G401 (cell line): ENCODE results near the gene POLD2. TPM values are rescaled to one million over a fixed set of nuclear protein-coding genes. Genes with fewer than 3 reads are reported as not detected.
"Not testable (repeated sequence)": the region's sequence is repeated elsewhere in the genome, so short reads cannot be mapped to it uniquely, and the experiment has no call there.

Experiments
- DNase-seq: peaks from one replicate; pipeline ENCODE4 v3.0.0-alpha.2; 2015; ENCODE audit warnings: low spot score
- in situ Hi-C: cut with HindIII; loops from 2 replicates; pipeline ENCODE4 v1.10.0; 2016; ENCODE audit warnings: low sequenced_read_pairs, mixed read lengths
- total RNA-seq: library from RNA; depleted of rRNA; stranded (reverse); fragments of >200 nt; shearing (Covaris generic); gene quantifications from 2 replicates; pipeline ENCODE4 v1.2.3, GENCODE V29; 2014

Gene POLD2
- total RNA-seq, 1 experiment from 2014 or later = 270 TPM

DNA sequence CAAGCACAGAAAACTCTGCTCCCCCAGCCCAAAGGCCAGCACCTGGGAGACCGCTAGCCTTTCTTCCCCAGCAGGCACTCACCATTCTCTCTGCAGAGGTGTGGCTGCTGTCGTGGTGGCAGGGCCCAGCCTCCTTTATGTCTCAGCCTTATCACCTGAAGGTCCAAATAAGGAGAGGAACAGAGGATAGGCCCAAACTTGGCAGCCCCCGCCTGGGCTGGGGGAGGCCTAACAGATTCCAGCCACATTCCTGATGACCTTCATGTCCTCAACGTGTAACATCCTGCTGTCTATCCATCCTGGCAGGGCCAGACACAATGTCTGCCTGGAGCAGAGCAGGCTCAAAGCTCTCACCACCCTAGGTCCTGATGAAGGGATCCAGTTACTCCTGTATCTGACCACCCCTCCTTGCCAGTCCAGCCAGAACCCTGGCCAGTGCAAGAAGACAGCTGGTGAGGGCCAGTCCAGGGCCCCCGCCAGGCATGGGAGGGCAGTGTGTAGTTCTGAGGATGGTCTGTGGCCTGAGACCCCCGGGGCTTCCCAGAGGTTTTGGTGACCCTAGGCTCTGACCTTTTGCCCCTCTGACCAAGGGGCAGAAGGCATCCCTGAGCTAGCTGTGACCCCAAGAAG lies 18.0 kb upstream of the POLD2 start, which contains the start of gene MYL7:
TSS of gene MYL7 (minus strand) at position 112 of the 630 bp plus-strand sequence. CDS start at position 85, 27 bp downstream.
- in situ Hi-C loops = no loop called here
- DNase-seq = no peak

DNA sequence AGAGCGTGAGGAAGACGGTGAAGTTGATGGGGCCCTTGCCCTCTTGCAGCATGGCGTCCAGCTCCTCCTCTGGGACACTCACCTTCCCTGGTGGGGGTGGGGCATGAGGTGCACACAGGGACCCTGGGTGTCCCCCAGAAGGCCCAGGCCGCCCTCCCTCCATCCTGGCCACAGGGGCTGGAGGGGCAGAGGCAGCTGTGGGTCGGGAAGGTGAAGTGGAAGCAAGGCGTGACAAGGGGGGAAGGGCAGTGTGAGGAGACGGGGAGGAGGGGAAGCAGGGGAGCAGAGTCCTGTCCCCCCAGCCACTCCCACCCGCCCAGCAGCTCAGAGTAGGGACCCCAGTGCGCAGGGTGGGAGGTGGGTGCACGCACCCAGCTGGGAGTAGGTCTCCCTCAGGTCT lies 17.0 kb upstream of the POLD2 start:
- in situ Hi-C loops = no loop called here
- no peak for DNase-seq

DNA sequence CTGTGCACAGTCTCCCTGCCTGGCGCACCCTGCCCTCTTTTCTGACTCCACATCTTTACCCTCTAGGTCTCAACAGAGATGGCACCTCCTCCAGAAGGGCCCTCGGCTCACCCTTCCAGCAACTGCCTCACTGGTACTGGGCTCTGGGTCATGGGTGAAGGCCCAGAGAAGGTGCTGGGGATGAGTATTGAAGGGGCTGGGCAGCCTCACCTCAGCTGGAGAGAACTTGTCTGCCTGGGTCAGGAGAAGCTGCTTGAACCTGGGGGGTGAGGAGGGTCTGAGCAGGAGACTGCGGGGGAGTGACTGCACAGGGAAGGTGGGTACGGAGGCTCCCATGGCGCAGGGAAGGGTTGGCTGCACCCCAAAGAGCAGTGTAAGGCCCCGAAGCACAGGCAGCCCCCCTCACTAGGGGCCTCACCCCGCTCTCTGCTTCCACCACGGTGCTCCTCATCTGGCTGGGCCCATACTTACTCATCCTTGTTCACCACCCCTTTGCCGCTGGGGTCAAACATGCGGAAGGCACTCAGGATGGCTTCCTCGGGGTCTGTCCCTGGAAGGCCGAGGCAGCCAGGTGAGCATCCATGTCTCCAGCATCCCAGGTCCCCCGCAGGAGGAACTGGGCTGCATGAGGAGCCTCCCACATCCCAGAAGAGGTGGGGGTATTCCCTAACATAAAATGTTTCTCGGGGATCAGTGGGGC lies 16.1 kb upstream of the POLD2 start:
- no peak for DNase-seq
- in situ Hi-C loops = no loop called here

DNA sequence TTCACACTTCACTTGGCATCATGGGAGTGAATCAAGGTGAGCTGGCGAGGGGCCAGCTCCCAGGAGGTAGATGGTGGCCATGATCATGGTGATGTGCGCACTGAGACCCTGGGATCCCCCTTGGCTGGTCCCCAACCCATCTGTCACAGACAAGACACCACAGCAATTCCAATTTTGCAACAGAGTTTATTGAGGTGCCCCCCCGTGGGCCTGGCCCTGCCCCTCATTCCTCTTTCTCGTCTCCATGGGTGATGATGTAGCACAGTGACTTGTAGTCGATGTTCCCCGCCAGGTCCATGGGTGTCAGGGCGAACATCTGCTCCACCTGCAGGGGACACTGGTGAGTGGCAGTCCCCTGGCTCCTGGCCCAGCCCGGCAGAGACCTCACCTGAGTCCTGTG lies 15.3 kb upstream of the POLD2 start:
- in situ Hi-C loops = no loop called here

DNA sequence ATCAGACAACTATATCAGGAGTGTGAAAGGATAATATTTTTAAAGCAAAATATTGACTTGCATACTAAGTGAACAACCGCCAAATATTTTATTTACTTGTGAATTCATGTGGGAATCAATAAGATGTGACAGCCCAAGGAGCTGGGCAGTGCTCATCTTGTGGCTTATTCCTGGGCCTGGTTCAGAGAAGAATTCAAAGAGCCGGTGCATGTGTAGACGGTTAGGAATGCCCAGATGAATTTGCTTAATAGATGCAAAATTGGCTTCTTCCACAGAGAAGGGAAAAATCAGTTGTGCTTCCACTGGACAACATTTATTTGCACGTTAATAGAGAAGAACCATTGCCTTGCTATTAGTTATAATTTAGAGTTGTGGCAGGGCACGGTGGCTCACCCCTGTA lies 13.4 kb upstream of the POLD2 start:
- in situ Hi-C loops = no loop called here
- DNase-seq = no peak

More for the DNA sequence above, 15.3 kb upstream of the POLD2 start:
- no peak for DNase-seq

DNA sequence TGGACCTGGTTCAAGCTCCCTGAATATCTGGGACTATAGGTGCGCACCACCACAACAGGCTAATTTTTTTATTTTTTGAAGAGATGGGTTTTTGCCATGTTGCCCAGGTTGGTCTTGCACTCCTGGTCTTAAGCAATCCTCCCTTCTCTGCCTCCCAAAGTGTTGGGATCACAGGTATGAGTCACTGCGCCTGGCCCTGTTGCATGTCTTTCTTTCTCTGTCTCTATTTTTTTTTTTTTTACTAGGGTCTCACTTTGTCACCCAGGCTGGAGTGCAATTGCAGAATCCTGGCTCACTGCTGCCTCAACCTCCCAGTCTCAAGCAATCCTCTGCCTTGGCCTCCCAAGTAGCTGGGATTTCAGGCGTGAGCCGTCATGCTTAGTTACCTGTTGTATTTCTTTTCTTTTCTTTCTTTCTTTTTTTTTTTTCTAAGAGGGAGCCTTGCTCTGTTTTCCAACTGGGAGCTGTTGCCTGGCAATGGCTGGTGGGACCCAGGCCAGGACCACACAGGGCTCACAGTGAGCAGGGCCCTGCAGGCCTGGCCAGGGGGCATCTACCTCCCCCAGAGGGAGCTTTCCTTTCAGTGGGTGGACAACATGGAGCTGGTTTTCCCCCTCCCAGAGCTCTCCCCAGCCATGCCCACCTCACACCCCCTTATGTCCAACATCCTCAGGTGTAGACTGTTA lies 11.7 kb upstream of the POLD2 start:
- DNase-seq = no peak
- in situ Hi-C loops = no loop called here

DNA sequence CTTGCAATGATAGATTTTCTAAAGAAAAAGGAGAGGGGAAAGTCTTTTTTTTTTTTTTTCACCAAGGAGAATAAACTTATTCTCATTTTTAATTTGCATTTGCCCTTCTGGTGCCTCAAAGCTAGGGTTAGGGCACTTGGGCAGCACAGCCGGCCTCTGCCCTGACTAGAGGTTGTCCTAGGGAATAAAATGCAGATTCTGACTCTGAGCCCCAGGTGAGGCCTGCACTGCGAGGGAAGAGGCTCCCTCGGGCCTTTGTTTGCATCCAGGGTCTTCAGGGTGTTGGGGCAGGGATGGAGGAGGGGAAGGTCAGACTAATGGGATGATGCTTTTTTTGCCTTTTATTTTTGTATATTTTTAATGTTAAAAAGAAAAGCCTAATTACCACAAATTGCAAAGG lies 9.9 kb upstream of the POLD2 start:
- in situ Hi-C loops = no loop called here
- DNase-seq = no peak

DNA sequence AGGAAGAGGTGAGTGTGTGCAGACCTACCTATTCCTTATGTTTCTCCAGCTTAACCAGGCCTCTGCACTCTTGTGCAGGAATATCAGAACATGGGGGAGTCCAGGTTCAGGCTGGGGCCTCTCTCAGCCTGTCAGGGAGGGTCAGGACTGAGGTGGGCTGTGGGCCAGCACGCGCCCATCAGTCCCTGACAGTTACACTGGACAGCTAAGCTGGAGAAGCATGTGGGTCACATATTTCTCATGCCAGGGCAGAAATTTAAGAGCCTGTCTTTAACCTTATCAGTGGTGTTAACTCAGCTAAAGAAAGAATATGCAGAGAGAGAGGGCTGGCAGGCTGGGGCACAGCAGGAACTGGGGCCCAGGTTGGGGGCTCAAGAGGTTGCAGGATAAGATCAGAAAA lies 8.7 kb upstream of the POLD2 start:
- in situ Hi-C loops = no loop called here
- DNase-seq = no peak

DNA sequence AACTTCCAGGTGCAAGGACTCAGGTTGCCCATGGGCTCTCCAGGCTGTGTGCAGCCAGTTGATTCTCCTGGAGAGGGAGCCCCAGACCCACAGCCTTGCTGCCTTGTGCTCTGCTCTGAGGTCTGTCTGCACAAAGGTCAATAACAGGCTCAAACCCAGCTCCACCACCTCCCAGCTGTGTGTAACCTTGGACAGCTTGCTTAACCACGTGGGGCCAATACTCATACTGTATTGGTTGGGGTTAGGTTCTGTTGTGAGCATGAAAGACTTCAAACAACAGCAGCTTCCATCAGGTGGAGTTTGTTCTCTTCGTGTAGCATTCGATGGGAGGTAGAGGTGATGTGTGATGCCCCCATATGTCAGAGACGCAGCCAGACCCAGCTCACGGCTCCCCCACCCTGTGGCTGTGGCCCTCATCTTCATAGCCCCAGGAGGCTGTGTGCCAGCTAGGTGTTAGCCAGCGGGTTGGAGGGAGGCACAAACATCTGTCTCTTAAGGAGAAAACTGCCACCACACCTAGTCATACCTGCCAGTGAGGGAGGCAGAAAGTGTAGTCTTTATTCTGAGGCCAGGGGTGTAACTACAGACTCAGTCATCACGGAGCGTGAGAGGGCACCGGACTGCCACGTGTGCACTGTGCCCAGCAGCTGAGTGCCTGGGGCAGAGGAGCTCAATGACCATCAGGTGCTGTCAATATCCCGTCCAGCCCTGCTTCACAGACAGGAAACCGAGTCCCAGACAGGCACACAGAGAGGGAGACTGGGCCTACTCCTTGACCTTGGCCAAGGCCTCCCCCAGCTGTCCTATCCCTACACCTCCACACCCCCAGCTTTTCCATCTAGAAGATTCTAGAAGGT lies 8.1 kb upstream of the POLD2 start:
- in situ Hi-C loops = no loop called here
- no peak for DNase-seq

DNA sequence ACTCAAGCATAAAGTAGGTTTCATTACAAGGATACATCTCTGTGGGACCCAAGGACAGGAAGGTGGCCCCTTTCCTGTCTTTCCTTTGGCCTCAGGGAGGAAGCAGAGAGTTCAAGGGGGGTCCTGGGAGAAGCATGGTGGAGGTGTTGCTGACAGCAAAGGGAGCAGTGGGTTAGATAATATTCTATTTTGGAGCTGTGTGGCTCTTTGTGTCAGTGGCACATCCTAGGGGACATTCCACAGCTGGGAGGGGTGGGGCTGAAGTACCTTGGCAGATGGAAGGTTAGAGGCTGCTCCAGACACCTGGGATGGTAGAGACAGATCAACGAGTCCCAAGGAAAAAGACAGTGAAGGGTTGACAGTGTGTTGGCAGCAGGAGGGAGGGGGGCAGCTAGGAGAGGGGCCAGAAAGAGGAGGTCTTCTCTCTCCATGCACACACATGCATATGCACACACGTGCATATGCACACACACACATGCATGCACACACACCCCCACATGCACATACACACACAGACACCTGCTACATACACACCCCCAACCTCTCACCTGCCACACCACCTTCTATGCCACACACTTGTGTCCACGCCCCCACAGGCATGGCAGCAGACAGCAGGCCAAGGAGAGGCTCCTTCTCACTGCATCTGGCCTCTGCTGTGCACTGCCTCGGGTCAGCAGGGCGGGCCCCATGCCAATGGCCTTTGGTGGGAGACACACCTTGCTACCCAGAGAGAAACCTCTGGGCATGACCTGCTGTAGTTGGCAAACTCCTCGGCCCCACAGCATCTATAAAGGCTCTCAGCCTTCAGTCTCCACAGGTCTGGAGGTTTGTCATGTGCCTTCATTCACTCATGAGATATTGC lies 5.6 kb upstream of the POLD2 start:
- in situ Hi-C loops = no loop called here
- no peak for DNase-seq

DNA sequence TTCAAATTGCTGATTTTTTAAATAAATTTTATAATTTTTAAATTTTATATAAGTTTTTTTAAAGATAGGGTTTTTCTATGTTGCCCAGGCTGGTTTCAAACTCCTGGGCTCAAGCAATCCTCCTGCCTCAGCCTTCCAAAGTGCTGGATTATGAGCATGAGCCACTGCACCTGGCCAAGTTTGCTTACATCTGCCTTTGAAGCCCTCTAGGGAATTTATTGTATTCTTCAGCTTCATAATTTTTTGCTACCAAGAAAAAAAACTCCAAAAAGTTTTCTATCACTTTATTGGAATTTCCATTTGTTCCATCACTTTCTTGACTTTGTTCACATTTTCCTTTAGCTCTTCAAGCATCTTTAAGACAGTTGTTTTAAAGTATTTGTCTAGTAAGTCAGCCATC lies 3.8 kb upstream of the POLD2 start:
- DNase-seq = no peak
- in situ Hi-C loops = no loop called here

DNA sequence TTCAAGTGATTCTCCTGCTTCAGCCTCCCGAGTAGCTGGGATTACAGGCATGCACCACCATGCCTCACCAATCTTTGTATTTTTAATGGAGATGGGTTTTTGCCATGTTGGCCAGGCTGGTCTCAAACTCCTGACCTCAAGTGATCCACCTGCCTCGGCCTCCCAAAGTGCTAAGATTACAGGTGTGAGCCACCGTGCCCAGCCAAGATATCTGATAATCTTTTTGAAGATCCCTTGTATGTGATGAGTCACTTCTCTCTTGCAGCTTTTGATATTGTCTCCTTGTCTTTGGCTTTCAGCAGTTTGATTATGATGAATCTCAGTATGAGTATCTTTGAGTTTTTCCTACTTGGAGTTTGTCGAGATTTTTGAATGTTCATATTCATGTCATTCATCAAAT lies 3.2 kb upstream of the POLD2 start:
- in situ Hi-C loops, DNase-seq: not testable (repeated sequence)

DNA sequence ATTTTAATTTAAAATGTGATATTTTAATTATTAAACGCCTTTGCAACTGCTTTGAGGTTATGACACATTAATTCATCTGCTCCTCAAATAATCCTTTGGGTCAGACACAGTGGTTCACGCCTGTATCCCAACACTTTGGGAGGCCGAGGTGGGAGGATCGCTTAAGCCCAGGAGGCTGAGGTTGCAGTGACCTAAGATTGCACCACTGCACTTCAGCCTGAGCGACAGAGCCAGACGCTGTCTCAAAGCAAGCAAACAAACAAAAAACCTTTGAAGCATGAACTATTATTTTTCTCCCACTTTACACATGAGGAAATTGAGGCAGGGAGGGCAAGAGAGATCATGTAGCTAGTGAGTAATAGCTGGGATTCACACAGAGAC lies 1.5 kb upstream of the POLD2 start:
- DNase-seq = no peak
- in situ Hi-C loops = no loop called here

DNA sequence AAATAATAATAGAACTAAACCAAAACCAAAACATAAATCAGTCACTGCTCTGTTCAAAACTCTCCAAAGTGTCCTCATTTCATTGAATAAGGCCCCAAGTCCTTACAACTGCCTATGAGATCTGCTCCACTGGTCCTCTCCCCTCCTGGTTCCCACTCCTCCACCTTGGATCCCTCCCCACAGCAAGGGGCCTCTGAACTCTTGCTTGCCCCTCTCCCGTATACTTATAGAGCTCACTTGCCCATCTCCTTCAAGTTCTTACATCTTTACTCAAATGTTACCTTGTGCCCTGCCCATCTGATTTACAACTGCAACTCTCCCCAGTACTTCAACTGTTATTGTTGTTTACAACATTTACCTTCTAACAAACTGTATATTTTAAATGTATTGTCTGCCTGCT lies 819 bp downstream of the POLD2 start:
- in situ Hi-C loops = no loop called here
- DNase-seq = no peak

DNA sequence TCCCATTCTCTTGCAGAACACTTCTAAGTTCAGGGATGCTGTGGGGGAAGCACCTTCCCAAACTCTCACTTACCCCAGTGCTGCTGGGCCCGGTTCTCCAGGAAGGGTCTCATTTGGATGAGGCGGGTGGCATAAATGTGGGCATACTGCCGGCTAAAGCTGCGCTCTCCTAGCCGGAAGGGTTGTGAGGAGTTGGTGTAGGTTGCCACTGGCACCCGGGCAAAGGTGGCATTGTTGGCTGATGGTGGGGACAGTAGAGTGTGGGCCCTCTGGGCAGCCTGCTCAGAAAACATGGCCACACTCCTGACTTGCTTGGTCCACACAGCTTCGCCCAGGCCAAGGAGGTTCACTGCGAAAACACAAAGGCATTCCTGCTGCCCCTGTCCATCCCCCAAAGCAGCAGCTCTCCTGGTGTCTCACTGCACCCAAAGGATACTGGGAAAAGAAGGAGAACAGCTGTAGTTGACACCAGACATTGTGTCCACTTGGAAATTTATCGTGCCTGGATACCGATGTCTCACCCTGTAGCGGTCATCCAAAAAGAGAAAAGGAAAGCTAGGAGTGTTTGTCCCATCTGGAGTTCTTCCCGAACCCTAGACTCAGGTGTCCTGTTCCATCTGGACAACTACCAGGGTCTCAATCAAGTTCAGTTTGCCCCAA lies 1.5 kb downstream of the POLD2 start:
- in situ Hi-C loops = no loop called here
- no peak for DNase-seq

DNA sequence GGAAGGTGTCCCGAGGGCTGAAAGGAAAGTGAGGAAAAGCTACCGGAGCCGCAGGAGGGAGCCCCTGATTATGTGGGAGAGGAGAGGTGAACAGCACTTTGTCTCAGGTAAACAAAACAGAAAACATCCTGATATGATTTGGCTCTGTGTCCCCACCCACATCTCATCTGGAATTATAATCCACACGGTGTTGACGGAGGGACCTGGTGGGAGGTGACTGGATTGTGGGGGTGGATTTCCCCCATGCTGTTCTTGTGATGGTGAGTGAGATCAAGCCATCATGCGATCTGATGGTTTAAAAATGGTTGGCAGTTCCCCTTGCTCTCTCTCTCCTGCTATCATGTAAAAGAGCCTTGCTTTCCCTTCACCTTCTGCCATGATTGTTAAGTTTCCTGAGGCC lies 3.0 kb downstream of the POLD2 start:
- in situ Hi-C loops = no loop called here
- no peak for DNase-seq

DNA sequence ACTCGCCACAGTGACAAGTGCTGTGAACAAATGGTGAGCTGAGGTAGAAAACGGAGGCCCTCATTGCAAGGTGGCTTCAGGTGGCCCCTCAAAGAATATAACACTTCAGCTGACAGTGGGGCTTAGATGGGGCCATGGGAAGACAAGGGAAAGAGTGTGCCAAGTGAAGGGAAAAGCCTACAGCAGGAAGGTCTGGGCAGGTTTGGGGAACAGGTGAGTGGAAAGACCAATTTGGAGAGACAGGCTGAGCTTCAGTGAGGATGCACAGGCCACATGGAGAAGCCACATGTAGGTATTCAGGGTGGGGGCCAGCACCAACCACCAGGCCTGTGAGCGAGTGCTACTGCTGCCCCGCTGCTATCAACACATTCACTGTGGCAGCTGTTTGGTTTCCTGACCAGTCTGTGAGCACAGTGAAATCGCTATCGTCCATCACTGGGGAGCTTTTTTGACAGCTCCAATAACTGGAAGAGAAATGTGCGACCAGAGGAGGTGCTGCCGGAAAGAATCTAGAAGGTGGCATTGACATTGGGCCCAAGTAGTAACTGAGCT lies 3.4 kb downstream of the POLD2 start:
- in situ Hi-C loops = no loop called here
- no peak for DNase-seq

DNA sequence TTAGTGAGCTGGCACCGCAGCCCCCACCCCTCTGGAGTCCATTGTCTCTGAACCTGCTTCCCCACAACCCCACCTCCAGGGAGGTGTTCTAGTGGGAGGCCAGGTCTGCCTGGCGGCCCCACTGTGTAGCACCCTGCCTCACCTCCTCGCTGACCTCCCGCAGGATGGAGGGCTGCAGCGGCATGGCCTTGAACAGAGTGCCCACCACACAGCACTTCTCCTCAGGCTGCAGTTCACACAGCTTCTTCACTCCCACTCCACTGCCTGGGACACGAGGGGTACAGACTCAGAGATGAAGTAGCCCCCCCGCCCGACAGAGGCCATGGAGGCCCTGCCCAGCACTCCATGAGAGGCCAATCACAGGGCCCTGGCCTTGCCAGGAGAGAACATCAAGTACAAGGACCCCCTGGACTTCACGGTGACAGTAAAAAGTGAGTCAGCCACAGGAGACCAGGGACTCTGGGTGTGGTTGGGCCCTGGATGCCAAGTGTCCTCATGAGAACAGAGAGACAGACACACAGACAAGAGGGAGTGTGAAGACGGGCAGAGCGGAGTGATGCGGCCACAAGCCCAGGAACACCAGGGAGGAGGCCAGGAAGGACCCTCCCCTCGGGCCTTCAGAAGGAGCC lies 5.4 kb downstream of the POLD2 start:
- in situ Hi-C loops = no loop called here
- no peak for DNase-seq
